Mammary microvascular endothelial cell (primary cell): ENCODE measurements around the gene ECSIT. TPM values are rescaled to one million over a fixed set of nuclear protein-coding genes. Genes with fewer than 3 reads are reported as not detected.

ENCODE experiments used
- total RNA-seq: library from RNA; depleted of rRNA; stranded (reverse); fragments of >200 nt; gene quantifications from 2 replicates; pipeline ENCODE4 v1.2.3, GENCODE V29; 2015

Gene ECSIT, protein sequence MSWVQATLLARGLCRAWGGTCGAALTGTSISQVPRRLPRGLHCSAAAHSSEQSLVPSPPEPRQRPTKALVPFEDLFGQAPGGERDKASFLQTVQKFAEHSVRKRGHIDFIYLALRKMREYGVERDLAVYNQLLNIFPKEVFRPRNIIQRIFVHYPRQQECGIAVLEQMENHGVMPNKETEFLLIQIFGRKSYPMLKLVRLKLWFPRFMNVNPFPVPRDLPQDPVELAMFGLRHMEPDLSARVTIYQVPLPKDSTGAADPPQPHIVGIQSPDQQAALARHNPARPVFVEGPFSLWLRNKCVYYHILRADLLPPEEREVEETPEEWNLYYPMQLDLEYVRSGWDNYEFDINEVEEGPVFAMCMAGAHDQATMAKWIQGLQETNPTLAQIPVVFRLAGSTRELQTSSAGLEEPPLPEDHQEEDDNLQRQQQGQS
- total RNA-seq, result 54.2 and 56.5 TPM in 2 replicates

DNA sequence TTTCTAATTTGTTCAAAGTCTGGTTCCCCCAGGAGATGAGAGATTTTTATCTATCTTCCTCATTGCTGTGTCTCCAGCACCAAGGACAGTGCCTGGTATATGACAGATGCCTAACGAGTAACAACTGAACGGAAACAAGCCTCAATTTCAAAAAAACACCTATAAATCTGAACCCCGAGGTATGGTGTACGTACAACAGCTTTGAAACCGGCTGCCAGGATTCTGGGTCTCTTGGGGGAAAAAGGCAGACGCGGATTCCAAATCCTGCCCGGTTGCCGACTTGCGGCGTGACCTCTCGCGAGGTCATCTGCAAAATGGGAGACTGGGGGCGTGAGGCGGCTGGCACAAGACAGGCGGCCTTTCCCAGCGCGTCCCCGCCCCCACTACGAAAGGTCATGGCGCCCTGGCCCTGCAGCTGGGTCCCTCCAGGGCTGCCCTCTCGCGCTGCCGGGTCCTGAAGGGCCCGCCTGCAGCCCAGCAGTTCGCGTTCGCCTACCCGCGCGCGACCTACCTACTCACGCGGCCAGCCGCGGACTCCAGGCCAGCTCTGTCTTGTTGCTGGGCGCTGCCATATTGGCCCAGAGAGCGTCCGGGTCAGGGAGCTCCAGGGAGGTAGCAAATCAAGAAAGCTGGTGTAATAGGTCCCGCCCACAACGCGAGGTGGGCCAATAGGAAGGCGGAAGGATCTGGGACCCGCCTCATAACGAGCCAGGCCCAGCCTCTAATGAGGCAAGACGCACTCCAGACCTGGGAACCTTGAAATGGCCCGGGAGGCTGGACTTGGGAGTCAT lies at the start of gene ECSIT:
TSS of gene ECSIT (minus strand) at position 584 of the 791 bp plus-strand sequence. CDS start 9,964 bp downstream, outside the sequence.

DNA sequence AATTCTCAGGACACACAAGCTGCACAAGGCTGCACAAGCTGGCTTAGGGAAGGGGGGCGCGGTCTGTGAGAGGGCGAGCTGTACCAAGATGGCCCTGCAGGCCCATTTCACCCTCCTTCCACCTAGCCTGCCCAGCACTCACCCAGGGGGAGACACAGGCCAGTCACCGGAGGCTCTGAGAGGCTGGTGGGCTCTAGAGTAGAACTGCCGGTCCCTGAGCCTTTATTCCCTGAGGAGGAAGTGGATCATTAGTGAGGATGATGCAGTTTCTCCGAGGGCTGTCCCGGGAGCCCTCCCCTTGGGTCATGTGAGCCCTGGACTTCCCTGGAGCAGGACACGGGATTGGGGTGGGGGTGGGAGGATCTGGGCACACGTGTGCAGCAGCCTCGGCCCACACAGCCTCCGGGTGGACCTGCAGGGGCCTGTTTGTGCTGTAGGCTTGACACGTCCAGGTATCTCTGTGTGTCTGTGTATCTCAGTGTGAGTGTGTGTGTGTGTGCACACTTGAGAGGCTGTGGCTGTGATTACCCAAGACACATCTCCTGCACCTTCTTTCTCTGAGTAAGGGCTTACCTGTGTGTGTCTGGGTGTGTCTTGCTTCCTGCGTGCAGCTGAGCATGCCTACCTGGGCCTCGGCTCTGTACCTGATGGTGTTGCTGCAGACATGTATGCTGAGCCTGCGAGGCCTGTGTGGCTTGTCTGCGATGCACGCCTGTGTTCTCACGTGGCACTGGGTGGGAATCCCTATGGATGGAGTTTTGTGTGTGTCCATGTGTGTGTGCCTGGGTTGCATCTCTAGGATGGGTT lies 48.7 kb upstream of the ECSIT start, which contains the start of gene ACP5:
TSS of gene ACP5 (minus strand) at position 195 of the 807 bp plus-strand sequence. CDS start 328 bp downstream, outside the sequence.

DNA sequence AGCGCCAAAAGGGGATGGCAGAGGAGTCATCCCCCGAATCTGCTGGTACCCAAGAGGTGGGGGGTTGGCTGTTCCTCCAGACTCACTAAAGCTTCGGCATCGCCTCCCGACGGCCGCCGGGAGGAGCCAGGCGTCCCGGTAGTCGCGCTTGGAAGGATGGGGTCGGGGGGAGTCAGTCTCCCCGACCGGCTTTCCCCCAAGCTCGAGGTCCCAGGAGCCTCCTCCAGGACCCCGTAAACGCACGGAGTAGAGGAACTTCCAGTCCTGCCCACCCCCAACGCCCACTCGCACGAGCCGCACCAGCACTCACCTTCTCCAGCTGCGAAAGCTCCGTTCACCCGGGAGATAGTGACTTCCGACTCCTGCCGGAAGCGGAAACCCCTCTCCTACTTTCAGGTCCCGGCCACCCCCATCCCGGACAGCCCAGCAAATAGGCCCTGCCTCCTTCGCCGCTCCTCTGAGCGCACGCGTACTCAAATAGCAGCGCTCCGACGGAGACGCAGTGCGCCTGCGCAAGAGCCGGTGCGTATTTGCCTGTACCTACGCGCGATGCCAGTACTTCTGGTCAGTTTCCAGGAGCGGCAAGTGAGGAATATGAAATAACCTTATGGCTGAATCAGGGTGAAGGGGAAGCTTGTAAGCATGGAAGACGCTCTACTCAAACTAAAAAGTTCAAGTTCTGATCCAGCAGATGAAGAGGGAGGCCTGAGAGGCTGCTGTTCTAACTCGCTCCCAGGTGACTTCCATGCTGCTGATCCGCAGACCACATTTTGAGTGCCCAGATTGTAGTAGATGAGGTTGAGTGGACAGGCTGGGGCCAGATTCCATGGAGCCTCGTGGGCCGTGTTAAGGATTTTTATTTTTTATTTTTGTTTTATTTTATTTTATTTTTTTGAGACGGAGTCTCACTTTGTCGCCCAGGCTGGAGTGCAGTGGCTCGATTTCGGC lies 30.2 kb upstream of the ECSIT start, which contains the start of gene ELOF1:
TSS of gene ELOF1 (minus strand) at position 350 of the 948 bp plus-strand sequence. CDS start 4,883 bp downstream, outside the sequence.

DNA sequence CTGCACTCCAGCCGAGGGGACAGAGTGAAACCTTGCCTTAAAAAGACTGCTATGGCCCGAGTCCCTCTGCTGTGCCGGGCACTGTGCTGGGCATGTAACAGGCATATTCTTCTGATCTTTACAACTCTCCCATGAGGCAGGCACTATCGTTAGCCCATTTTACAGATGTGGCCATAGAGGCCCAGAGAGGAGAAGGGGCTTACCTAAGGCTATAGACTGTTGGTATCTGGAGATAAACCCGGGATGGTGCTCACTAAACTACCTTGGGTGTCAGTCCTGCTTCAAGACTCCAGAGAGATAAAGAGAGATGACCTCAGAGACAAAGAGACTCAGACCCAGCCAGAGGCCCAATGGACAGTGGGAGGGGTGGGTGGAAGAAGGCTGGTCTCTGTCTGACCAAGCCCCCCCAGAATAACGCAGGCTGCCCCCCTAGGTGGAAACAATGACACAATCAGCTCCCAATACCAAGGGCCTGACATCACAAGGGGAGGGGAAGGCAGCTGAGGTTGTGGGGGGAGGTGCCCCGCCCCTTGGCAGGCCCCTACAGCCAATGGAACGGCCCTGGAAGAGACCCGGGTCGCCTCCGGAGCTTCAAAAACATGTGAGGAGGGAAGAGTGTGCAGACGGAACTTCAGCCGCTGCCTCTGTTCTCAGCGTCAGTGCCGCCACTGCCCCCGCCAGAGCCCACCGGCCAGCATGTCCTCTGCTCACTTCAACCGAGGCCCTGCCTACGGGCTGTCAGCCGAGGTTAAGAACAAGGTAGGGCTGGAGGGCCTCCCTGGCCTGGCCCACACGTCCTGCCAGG lies 9.5 kb upstream of the ECSIT start, which contains the start of gene CNN1:
TSS of gene CNN1 (plus strand) at position 620 of the 805 bp plus-strand sequence. CDS start at position 697, 77 bp downstream.

DNA sequence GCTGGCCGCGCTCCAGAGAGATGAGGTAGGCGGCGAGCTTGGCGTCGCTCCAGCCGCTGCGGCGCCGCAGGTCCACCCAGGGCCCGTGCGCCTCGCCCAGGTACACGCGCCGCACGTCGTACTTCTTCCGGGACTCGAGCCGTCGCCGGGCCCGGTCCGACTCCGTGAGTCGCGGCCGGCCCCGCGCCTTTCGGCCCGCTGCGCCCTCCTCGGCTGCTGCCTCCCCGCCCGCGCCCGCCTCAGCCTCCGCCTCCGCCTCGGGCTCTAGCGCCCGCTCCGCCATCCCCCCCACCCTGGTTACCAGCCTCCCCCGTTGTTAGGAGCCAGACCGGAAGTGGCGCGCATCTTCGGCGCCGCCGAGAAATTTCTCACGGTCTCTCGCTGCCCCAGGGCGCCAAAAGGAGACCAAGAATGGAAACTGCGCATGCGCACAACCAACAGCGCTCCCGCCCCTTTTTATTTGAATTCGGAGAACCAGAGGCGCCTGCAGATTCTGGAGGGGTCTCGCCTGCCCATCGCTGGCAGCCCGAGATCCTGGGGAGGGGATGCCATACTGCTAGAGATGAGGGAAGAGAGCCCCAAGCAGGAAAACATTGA lies 23.3 kb downstream of the ECSIT start, which contains the start of gene ZNF653:
TSS of gene ZNF653 (minus strand) at position 336 of the 597 bp plus-strand sequence. CDS start at position 283, 53 bp downstream.

DNA sequence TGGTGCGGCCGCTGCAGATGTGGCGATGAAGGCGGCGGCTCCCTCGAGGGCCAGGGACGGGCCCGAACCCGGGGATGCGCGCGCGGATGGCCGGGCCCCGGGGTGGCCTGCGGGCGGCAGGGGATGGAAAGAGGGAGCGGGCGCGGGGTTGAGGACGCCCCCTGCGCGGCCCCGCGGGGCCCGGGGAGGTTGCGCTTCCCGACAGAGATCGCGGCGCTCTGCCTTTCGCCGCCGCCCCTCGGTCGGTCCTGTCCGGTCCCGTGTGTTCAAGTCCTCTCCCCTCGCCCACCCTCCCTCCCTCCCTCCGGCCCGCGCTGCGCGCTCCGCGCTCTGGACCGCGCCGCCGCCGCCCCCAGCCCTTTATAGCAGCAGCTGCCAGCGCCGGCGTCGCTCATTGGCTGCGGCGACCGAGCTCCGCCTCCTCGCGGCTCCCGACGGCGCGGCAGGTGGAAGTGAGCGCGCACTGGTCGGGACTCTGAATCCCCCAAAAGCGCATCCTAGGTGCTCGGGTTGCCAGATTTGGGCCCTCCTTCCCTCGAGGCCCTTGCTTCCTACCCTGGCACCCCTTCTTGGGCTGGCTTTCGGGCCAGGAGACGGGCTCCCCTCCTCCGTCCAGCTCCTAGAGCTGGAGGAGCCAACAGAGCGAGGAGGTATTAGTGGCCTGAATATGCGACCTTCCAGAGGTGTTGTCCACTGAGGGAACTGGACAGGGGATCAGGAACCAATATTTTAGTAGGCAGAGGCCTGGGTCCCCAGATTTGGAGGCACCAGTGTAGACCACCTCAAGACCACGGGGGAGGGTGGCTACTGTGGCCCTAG lies 48.0 kb downstream of the ECSIT start, which contains the start of gene ELAVL3:
TSS of gene ELAVL3 (minus strand) at position 332 of the 819 bp plus-strand sequence. CDS start 438 bp downstream, outside the sequence.

Other genes starting within 250 kb of the ECSIT start
- not detected in 2 replicates for gene TSPAN16, start 233.0 kb downstream of the ECSIT start, total RNA-seq
- gene RAB3D, start 189.5 kb downstream of the ECSIT start, total RNA-seq, result 17.8 and 24.6 TPM in 2 replicates
- gene TMEM205, start 182.9 kb downstream of the ECSIT start, total RNA-seq, result 168 and 174 TPM in 2 replicates
- 10.3 and 28.4 TPM in 2 replicates for gene CCDC159, start 182.6 kb downstream of the ECSIT start, total RNA-seq
- gene PLPPR2, start 173.7 kb downstream of the ECSIT start, total RNA-seq, result 8.4 and 17.1 TPM in 2 replicates
- gene SWSAP1, start 154.5 kb downstream of the ECSIT start, total RNA-seq, result 2.5 and 3.9 TPM in 2 replicates
- 6.9 and 7.4 TPM in 2 replicates for gene EPOR, start 144.8 kb downstream of the ECSIT start, total RNA-seq
- gene RGL3, start 109.8 kb downstream of the ECSIT start, total RNA-seq, result 0.67 and 0.94 TPM in 2 replicates
- 0.05 and 0.60 TPM in 2 replicates for gene ODAD3, start 94.0 kb downstream of the ECSIT start, total RNA-seq
- gene PRKCSH, start 93.5 kb downstream of the ECSIT start, total RNA-seq, result 167 and 174 TPM in 2 replicates
- not detected in 2 replicates for gene ELAVL3, start 48.1 kb downstream of the ECSIT start, total RNA-seq
- 5.1 and 9.3 TPM in 2 replicates for gene ZNF653, start 23.3 kb downstream of the ECSIT start, total RNA-seq
- 0.20 TPM in 1 of 2 replicates, not detected in the other for gene CNN1, start 9.7 kb upstream of the ECSIT start, total RNA-seq
- 29.0 and 36.3 TPM in 2 replicates for gene ELOF1, start 30.1 kb upstream of the ECSIT start, total RNA-seq
- 0.39 and 1.2 TPM in 2 replicates for gene ACP5, start 48.5 kb upstream of the ECSIT start, total RNA-seq
- gene ZNF627, start 68.3 kb upstream of the ECSIT start, total RNA-seq, result 7.1 and 8.8 TPM in 2 replicates
- gene ZNF823, start 209.8 kb upstream of the ECSIT start, total RNA-seq, result 7.4 and 8.0 TPM in 2 replicates
- 2.8 and 3.0 TPM in 2 replicates for gene ZNF441, start 237.9 kb upstream of the ECSIT start, total RNA-seq